ENCODE results near the gene CTIF. TPM values are rescaled to one million over a fixed set of nuclear protein-coding genes. Genes with fewer than 3 reads are reported as not detected.

Gene CTIF
- total RNA-seq, 1 donor from 2014 or later: 15.0 TPM

- DNase-seq (ENCODE audit: low read depth) (no peak), FAIRE-seq (no peak)
- Histone ChIP-seq H3K36me3 (ENCODE audit: control insufficient read depth, insufficient read depth, low read length) (peaks cover 3% of the 10 kb centered on the region), H3K4me3 (ENCODE audit: low read depth, low read length) (no peak overlapping the region), H3K27me3 (ENCODE audit: control insufficient read depth, insufficient read depth, low read length) (no peaks in the 10 kb centered on the region)
- TF ChIP-seq, protein P1, sequence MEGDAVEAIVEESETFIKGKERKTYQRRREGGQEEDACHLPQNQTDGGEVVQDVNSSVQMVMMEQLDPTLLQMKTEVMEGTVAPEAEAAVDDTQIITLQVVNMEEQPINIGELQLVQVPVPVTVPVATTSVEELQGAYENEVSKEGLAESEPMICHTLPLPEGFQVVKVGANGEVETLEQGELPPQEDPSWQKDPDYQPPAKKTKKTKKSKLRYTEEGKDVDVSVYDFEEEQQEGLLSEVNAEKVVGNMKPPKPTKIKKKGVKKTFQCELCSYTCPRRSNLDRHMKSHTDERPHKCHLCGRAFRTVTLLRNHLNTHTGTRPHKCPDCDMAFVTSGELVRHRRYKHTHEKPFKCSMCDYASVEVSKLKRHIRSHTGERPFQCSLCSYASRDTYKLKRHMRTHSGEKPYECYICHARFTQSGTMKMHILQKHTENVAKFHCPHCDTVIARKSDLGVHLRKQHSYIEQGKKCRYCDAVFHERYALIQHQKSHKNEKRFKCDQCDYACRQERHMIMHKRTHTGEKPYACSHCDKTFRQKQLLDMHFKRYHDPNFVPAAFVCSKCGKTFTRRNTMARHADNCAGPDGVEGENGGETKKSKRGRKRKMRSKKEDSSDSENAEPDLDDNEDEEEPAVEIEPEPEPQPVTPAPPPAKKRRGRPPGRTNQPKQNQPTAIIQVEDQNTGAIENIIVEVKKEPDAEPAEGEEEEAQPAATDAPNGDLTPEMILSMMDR (IDR thresholded peaks at IDR 0.05; ENCODE audit: insufficient read depth, low read length, severe bottlenecking): no peak
Measured at GRCh38 chr18:48741866-48742265, 203.0 kb downstream of the CTIF start.

DNA sequence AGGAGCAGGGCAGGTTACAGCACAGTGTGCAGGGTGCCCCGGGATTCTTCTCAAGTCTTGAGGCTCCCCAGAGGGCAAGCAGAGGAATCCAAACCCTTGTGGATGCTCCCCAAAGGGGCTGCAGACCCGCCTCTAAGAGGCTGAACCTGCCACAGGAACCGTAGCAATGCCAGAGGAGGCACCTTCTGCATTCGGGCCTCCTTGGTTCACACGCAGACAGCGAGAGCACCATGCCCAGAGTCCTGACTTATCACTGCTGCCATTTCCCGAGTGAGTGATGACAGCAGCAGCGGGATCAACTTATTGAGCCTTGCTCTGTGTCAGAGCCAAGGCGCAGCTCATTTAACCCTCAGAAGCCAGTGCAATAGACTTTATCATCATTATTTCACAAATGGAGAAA, 203.5 kb downstream of the CTIF start:
- no peaks in the 10 kb centered on the region for H3K27me3 ChIP-seq (ENCODE audit: control insufficient read depth, insufficient read depth, low read length)
- FAIRE-seq: no peak
- TF ChIP-seq, protein P1 (IDR thresholded peaks at IDR 0.05; ENCODE audit: insufficient read depth, low read length, severe bottlenecking): no peak
- peaks cover 2% of the 10 kb centered on the region for H3K36me3 ChIP-seq (ENCODE audit: control insufficient read depth, insufficient read depth, low read length)
- no peak overlapping the region for H3K4me3 ChIP-seq (ENCODE audit: low read depth, low read length)
- no peak for DNase-seq (ENCODE audit: low read depth)

DNA sequence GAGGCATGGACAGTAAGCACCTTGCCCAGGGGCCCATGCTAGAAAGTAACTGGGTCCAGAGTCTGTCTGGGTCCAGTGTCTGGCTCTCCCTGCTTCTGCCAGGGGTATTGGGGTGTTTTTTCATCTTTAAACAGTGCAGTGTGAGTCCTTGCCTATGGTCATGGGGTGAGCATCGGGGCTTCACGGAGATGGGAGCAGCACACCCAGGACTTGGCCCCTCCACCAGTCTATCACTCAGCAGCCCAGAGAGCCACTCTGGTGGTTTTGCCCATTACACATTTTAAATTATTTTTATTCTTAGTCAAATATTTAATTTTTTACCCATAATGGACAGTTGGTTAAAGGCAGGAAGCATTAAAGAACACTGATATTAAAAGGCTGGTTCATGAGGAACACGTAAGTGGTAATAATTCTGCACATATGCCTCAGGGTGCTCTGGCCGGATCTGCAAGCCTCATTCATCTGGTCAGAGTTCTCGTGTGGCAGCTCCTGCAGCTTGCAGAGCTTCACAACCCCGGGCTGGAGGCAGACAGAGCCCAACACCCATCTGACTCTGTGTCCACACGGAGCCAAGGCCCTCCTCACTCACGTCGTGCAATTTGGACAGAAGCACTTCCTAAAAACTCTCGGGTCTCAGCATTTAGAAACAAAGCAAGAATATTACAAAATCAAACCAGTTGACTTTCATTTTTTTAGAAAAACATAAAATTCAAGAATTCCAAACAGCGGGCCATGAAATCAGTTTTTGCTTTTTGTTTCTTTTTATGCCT, 204.1 kb downstream of the CTIF start:
- no peak for FAIRE-seq
- TF ChIP-seq, protein P1 (IDR thresholded peaks at IDR 0.05; ENCODE audit: insufficient read depth, low read length, severe bottlenecking): no peak
- no peak for DNase-seq (ENCODE audit: low read depth)
- H3K27me3 ChIP-seq (ENCODE audit: control insufficient read depth, insufficient read depth, low read length): no peaks in the 10 kb centered on the region
- H3K36me3 ChIP-seq (ENCODE audit: control insufficient read depth, insufficient read depth, low read length): peaks cover under 1% of the 10 kb centered on the region
- no peak overlapping the region for H3K4me3 ChIP-seq (ENCODE audit: low read depth, low read length)

DNA sequence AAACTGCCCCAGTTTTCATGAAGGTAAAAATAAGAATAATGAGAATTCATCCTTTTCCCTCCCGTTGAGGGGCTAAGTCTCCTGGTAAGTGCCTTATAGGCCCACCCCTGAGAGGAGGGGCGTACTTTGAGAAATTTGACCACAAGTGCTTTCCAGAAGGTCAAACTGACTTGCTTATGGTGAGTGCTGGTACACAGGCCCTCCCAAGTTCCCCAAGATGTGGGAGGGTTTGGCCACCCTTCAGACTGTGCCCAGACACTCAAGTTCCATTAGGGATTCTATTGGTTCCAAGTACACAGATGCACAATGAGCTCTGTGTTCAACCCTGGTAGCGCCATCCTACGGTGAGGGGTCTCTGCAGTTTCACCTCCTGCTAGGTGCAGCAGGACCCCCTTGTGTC, 205.1 kb downstream of the CTIF start:
- DNase-seq (ENCODE audit: low read depth) (no peak), FAIRE-seq (no peak)
- H3K27me3 ChIP-seq (ENCODE audit: control insufficient read depth, insufficient read depth, low read length): no peaks in the 10 kb centered on the region
- no peak overlapping the region for H3K4me3 ChIP-seq (ENCODE audit: low read depth, low read length)
- TF ChIP-seq, protein P1 (IDR thresholded peaks at IDR 0.05; ENCODE audit: insufficient read depth, low read length, severe bottlenecking): no peak
- no peaks in the 10 kb centered on the region for H3K36me3 ChIP-seq (ENCODE audit: control insufficient read depth, insufficient read depth, low read length)

- no peak overlapping the region for H3K4me3 ChIP-seq (ENCODE audit: low read depth, low read length)
- no peak for FAIRE-seq
- no peaks in the 10 kb centered on the region for H3K36me3 ChIP-seq (ENCODE audit: control insufficient read depth, insufficient read depth, low read length)
- no peaks in the 10 kb centered on the region for H3K27me3 ChIP-seq (ENCODE audit: control insufficient read depth, insufficient read depth, low read length)
- TF ChIP-seq, protein P1 (IDR thresholded peaks at IDR 0.05; ENCODE audit: insufficient read depth, low read length, severe bottlenecking): no peak
- DNase-seq (ENCODE audit: low read depth): no peak
Measured at GRCh38 chr18:48745293-48745692, 206.5 kb downstream of the CTIF start.

DNA sequence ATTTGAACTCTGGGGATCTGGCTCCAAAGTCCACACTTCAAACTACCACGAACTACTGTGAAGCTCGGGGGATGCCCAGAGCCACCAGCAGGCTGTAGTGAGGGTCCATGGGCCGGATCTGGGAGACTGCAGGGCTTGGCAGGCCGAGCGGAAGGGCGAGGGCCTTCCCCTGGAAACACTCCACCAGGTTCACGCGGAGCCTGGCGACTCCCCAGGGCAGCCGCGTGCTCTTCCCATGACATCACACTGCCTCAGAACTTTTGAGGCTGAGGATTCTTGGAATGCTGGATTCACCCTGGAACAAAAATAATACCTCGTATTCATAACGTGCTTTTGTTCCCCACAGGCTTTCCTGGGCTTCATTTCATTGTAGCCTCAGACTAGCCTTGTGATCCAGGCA, 210.9 kb downstream of the CTIF start:
- no peak overlapping the region for H3K4me3 ChIP-seq (ENCODE audit: low read depth, low read length)
- TF ChIP-seq, protein P1 (IDR thresholded peaks at IDR 0.05; ENCODE audit: insufficient read depth, low read length, severe bottlenecking): no peak
- H3K27me3 ChIP-seq (ENCODE audit: control insufficient read depth, insufficient read depth, low read length): no peaks in the 10 kb centered on the region
- no peaks in the 10 kb centered on the region for H3K36me3 ChIP-seq (ENCODE audit: control insufficient read depth, insufficient read depth, low read length)
- DNase-seq (ENCODE audit: low read depth): no peak
- no peak for FAIRE-seq
